Transverse colon (tissue), 4 donors: Measurements from ENCODE around the gene PVALEF. TPM values are rescaled to one million over a fixed set of nuclear protein-coding genes. Genes with fewer than 3 reads are reported as not detected.

ENCODE experiments used
- DNase-seq: peaks from one replicate; pipeline ENCODE4 v3.0.0-alpha.2; 2019
- H3K27ac ChIP-seq, 4 donors: fragments of 200-600 bp; sonication (generic); 2 replicates each; pipeline ENCODE4 v1.5.1; 2016 to 2018; ENCODE audit warnings: inconsistent platforms in 4 of 4
- H3K27me3 ChIP-seq: fragments of 200-600 bp; sonication (generic); 2 replicates; pipeline ENCODE4 v1.5.1; 2017; ENCODE audit warnings: inconsistent platforms
- H3K36me3 ChIP-seq, 4 donors: fragments of 200-600 bp; sonication (generic); 2 replicates each; pipeline ENCODE4 v1.5.1; 2017 to 2019; ENCODE audit warnings: inconsistent platforms in 4 of 4
- H3K4me1 ChIP-seq, 4 donors: fragments of 200-600 bp; sonication (generic); 2 replicates each; pipeline ENCODE4 v1.5.1; 2017 to 2020; ENCODE audit warnings: inconsistent platforms in 4 of 4
- H3K4me3 ChIP-seq, 4 donors: fragments of 200-600 bp; sonication (generic); 1 replicate in 1 of 4; 2 replicates in 3 of 4; pipeline versions ENCODE4 v1.5.1 to v1.6.1; 2017 to 2019; ENCODE audit warnings: inconsistent platforms in 4 of 4
- H3K9me3 ChIP-seq, 2 donors: fragments of 200-600 bp; sonication (generic); 2 replicates each; pipeline ENCODE4 v1.5.1; 2017 to 2019; ENCODE audit warnings: inconsistent platforms in 2 of 2
- EP300 ChIP-seq: sonication (generic); formaldehyde crosslinking; IDR thresholded peaks from one replicate; pipeline ENCODE4 v1.6.1; 2017; ENCODE audit warnings: antibody characterized with exemption, low read depth
- POLR2A ChIP-seq: fragments of 450-650 bp; IDR thresholded peaks from one replicate; pipeline ENCODE4 v1.6.1; 2016; ENCODE audit warnings: antibody characterized with exemption, mild to moderate bottlenecking, moderate library complexity
- POLR2AphosphoS5 ChIP-seq, 3 donors: sonication (generic); formaldehyde crosslinking; IDR thresholded peaks; one replicate each; pipeline ENCODE4 v1.6.1; 2016; ENCODE audit warnings: antibody characterized with exemption in 3 of 3
- WGBS, 2 donors: methylation state at CpG; one replicate each; pipeline ENCODE4 v1.1.5; 2018; ENCODE audit warnings: low coverage in 1 of 2; 5-methylcytosine and 5-hydroxymethylcytosine counted together
- in situ Hi-C, 4 donors: fragments of 200-750 bp; cut with MboI; loops; one replicate each; pipeline versions ENCODE4 v1.15.0 to v1.15.1; 2017; ENCODE audit warnings: low sequenced_read_pairs in 3 of 4, low pct_ligation_motif_present in 1 of 4, low pct_unique_long_range_greater_than_20kb in 1 of 4
- intact Hi-C: fragments of 100-400 bp; cut with DNase I; formaldehyde crosslinking; loops from one replicate; pipeline ENCODE4 v1.15.1; 2023; ENCODE audit warnings: low total_unique reads
- total RNA-seq, 4 donors: library from RNA; depleted of rRNA; stranded (reverse); fragments of >200 nt; gene quantifications; one replicate each; pipeline ENCODE4 v1.1.0, GENCODE V29; 2016
- TF ChIP-seq, protein P1 (sequence below), 5 experiments: fragments of 200-600 bp in 3 of 5; fragments of 450-650 bp in 2 of 5; sonication (generic) in 3 of 5; IDR thresholded peaks; 1 replicate in 2 of 5; 2 replicates in 3 of 5; pipeline ENCODE4 v1.5.1; 2016 to 2017; ENCODE audit warnings: antibody characterized with exemption in 5 of 5, inconsistent platforms in 3 of 5, mild to moderate bottlenecking in 2 of 5, moderate library complexity in 1 of 5

PVALEF gene
- total RNA-seq, 4 donors from 2014 or later, result not detected

DNA sequence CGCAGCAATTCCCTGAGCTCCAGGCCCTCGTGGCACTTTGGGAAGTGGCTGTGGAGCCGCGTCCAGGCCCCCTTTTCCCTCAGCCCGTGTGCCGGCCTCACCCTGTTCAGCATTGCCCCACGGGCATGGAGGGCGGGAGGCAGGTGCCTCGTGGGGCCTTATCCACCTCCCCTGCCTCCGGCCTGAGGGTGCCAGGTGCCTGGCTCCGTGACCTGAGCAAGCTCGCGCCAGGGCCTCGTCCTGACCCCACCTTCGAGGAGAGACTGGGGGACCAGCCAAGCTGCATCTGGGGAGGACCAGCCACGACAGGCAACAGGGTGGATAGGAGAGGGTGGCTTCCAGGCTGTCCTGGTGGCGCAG is 27.7 kb downstream of the PVALEF start:
- WGBS, 2 donors, result 90% methylated on average over 14 of the region's 17 CpGs; no CpG with 5 or more reads in 1 of the 2 donors
- Histone ChIP-seq H3K9me3 (no peaks in the 10 kb centered on the region), H3K36me3 (no peaks in the 10 kb centered on the region), H3K27me3 (no peaks in the 10 kb centered on the region), H3K4me3 (no peak overlapping the region), H3K4me1 (no peaks in the 10 kb centered on the region), H3K27ac (no peak overlapping the region)
- no peak for DNase-seq
- intact Hi-C loops (no loop called here), in situ Hi-C loops (no loop called here)
- TF ChIP-seq POLR2AphosphoS5 (IDR thresholded peaks at IDR 0.05) (no peak), POLR2A (no peak), EP300 (no peak)
- TF ChIP-seq, protein P1, sequence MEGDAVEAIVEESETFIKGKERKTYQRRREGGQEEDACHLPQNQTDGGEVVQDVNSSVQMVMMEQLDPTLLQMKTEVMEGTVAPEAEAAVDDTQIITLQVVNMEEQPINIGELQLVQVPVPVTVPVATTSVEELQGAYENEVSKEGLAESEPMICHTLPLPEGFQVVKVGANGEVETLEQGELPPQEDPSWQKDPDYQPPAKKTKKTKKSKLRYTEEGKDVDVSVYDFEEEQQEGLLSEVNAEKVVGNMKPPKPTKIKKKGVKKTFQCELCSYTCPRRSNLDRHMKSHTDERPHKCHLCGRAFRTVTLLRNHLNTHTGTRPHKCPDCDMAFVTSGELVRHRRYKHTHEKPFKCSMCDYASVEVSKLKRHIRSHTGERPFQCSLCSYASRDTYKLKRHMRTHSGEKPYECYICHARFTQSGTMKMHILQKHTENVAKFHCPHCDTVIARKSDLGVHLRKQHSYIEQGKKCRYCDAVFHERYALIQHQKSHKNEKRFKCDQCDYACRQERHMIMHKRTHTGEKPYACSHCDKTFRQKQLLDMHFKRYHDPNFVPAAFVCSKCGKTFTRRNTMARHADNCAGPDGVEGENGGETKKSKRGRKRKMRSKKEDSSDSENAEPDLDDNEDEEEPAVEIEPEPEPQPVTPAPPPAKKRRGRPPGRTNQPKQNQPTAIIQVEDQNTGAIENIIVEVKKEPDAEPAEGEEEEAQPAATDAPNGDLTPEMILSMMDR (IDR thresholded peaks at IDR 0.05), result no peak

DNA sequence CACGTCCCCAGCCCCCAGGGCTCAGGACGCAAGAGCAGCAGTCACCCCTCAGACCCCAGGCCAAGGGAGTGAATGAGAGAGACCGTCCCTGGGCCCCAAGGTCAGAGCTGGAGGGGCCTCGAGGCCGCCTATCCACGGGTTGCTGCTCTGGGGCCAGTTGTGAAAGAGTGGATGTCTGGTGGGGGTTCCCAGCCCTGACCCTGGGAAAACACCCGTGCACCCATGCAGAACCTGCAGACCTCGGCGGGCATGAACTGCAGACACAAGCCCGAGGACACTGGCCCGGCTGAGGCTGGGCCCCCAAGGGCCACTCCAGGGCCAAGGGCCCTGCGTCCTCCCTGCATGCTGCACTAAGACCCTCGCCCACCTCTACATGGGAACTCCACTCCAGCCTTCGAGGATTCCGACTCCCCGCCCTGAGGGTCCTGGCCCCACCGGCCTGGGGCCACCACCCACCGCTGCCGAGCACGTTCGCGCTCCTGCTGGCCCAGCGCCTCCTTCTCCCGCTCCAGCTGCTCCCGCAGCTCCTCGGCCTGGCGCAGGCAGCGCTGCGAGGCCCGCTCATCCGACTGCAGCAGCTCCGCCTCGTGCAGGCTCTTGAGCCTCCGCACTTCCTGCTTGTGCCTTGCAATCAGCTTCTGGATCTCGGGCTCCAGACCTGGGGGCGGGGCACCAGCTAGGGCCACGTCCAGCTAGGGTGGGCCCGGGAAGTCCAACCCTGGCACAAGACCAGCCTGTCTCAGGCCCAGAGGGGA is 28.3 kb downstream of the PVALEF start:
- no peak for TF ChIP-seq POLR2A
- no peak for TF ChIP-seq POLR2AphosphoS5 (IDR thresholded peaks at IDR 0.05)
- TF ChIP-seq EP300, result no peak
- TF ChIP-seq, protein P1 (IDR thresholded peaks at IDR 0.05), result no peak
- intact Hi-C loops (no loop called here), in situ Hi-C loops (no loop called here)
- no peak overlapping the region for H3K27ac ChIP-seq
- no peaks in the 10 kb centered on the region for H3K9me3 ChIP-seq
- H3K36me3 ChIP-seq, result no peaks in the 10 kb centered on the region
- no peaks in the 10 kb centered on the region for H3K27me3 ChIP-seq
- no peak for DNase-seq
- H3K4me3 ChIP-seq, result no peak overlapping the region
- H3K4me1 ChIP-seq, result no peaks in the 10 kb centered on the region
- 83% methylated on average over 37 of the region's 38 CpGs; no CpG with 5 or more reads in 1 of the 2 donors for WGBS, 2 donors

DNA sequence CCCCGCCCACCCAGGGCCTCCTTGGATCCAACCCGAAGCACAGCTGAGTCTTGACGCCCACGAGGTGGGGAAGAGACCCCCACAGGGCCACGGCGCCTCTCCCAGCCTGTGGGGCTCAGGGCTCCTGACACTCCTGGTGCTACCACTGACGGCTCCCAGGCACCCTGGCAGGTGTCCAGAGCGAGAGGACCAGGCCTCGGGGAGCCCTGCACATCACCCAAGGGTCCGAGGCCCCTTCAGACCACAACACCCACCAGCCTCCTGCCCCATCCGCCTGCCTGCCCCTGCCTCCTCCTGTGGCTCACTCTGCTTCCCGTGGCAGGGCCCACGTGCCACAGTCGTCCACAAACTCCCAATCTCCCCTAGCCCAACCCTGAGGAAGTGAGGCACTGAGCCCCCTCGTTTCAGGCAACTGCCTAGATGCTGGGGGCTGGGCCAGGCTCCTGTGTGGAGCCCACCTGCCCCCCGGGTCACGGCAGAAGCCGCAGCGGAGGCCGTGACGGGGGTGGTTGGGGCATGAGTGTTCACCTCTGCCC is 29.0 kb downstream of the PVALEF start:
- H3K27ac ChIP-seq, result no peak overlapping the region
- in situ Hi-C loops (no loop called here), intact Hi-C loops (no loop called here)
- no peaks in the 10 kb centered on the region for H3K4me1 ChIP-seq
- no peaks in the 10 kb centered on the region for H3K9me3 ChIP-seq
- no peak for DNase-seq
- TF ChIP-seq, protein P1 (IDR thresholded peaks at IDR 0.05), result no peak
- TF ChIP-seq POLR2A, result no peak
- TF ChIP-seq EP300, result no peak
- no peak for TF ChIP-seq POLR2AphosphoS5 (IDR thresholded peaks at IDR 0.05)
- no peak overlapping the region for H3K4me3 ChIP-seq
- 95% methylated on average over 19 of the region's 21 CpGs; no CpG with 5 or more reads in 1 of the 2 donors for WGBS, 2 donors
- no peaks in the 10 kb centered on the region for H3K27me3 ChIP-seq
- H3K36me3 ChIP-seq, result no peaks in the 10 kb centered on the region

DNA sequence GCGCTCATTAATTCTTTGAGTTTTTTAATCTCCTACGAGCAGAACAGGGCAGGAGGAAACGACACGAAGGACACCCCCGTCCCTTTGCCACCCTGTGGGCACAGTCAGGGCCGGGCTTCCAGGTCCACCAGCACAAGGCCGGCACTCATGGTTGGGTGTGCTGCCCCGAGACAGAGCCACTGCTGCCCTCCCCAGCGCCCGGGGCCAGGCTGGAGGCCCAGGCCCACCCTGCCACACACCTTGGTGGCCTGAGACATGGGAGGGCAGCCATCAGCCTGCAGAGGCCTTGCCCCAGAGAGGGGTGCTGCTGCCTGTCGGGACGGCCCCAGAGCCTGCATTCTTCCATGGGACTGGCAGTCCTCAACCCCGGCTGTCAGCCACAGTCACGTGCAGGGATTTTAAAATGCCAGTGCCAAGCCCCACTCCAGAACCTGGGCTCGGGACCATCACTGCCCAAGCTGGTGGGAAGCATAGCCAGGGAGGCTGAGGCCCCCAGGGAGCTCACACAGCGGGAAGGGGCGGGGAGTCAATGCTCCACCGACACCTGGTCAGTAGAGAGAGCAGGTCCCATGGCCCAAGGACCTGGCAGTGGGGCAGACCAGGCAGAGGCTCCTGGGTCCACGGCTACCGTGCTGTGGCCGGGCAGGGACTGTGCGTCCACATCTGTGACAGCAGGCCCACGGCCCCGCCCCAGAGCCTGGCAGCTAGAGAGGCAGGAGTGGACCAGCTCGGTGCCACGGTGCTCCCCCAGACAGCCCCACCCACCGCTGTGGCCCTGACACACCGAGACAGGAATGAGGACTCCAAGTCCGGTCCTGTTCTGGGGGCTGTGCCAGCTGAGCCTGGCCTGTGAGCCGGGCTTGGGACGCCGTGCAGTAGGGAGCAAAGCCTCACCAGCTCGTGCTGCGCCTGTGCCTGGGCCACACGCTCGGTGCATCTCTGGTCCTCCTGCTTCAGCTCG is 29.9 kb downstream of the PVALEF start:
- intact Hi-C loops, result no loop called here

More for the DNA sequence above, 29.9 kb downstream of the PVALEF start:
- DNase-seq, result no peak
- TF ChIP-seq POLR2AphosphoS5 (IDR thresholded peaks at IDR 0.05), result no peak
- TF ChIP-seq EP300, result no peak
- no peak for TF ChIP-seq POLR2A
- TF ChIP-seq, protein P1 (IDR thresholded peaks at IDR 0.05), result no peak
- no peaks in the 10 kb centered on the region for H3K4me1 ChIP-seq
- no peaks in the 10 kb centered on the region for H3K9me3 ChIP-seq
- H3K27me3 ChIP-seq, result no peaks in the 10 kb centered on the region
- in situ Hi-C loops, result no loop called here
- H3K27ac ChIP-seq, result no peak overlapping the region
- no peaks in the 10 kb centered on the region for H3K36me3 ChIP-seq
- no peak overlapping the region for H3K4me3 ChIP-seq
- 89% methylated on average over 32 of the region's 37 CpGs; no CpG with 5 or more reads in 1 of the 2 donors for WGBS, 2 donors
